ENCODE results near the gene TPST1. TPM values are rescaled to one million over a fixed set of nuclear protein-coding genes. Genes with fewer than 3 reads are reported as not detected.

Gene TPST1
- total and polyA plus RNA-seq, 4 experiments from 2014 or later = 0.24 to 1.2 (median 0.98) TPM

DNA sequence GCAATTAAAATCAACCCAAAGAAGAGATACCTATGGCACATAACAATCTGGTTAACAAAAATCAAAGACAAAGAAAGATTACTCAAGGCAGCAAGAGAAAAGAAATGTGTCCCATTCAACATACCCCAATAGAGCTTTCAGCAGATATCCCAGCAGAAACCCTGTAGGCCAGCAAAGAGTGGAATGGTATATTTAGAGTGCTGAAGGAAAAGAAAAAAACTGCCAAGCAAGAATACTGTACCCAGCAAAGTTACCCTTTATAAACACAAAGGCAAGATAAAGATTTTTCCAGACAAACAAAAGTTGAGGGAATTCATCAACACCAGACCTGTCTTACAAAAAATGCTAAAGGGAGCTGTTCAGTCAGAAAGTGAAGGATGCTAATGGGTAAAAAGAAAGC lies 131.6 kb downstream of the TPST1 start:
- Histone ChIP-seq H3K4me3 (ENCODE audit: low read length in 2 of 2) (no peak overlapping the region), H3K4me1 (ENCODE audit: insufficient read depth, low read length) (no peaks in the 10 kb centered on the region), H3K27ac (ENCODE audit: low read depth, low read length) (no peak overlapping the region), H3K27me3 (ENCODE audit: insufficient read depth, low read length) (no peaks in the 10 kb centered on the region), H3K36me3 (ENCODE audit: insufficient read depth, low read length) (no peaks in the 10 kb centered on the region), H3K9me3 (ENCODE audit: control insufficient read depth in 1 of 2, low read length in 2 of 2) (no peaks in the 10 kb centered on the region)
- no peak for DNase-seq
- Mint-ChIP-seq H3K9me3 (peaks cover 10 to 65% (median 41%) of the 10 kb centered on the region in 8 donors), H3K27me3 (peaks cover 1 to 3% of the 10 kb centered on the region in 2 donors), H3K4me1 (no peaks in the 10 kb centered on the region), H3K36me3 (peaks cover 6 to 12% of the 10 kb centered on the region in 2 donors), H3K4me3 (no peak overlapping the region), H3K27ac (no peak overlapping the region)
- intact Hi-C loops (cut with micrococcal nuclease) = no loop called here
- ChIA-PET CTCF (ENCODE audit: partially characterized antibody) (interaction anchor here (0.7 kb wide), 1 partner anchor 504 kb away, joined by 3 read pairs; no protein-coding TSS in a partner anchor), POLR2A (ENCODE audit: partially characterized antibody) (no interaction called here)

DNA sequence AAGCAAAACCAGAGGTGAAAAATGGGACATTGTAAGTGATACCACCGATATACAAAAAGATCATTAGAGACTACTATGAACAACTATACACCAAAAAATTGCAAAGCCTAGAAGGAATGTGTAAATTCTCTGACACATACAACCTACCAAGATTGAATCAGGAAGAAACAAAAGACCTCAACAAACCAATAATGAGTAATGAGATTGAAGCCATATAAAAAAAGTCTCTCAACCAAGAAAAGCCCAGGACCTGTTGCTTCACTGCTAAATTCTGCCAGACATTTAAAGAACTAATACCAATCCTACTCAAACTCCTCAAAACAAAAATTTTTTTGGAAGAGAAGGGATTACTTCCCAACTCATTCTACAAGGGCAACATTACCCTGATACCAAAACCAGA lies 134.0 kb downstream of the TPST1 start:
- no peaks in the 10 kb centered on the region for H3K4me1 ChIP-seq (ENCODE audit: insufficient read depth, low read length)
- H3K36me3 Mint-ChIP-seq = peaks cover 6 to 12% of the 10 kb centered on the region in 2 donors
- H3K4me3 ChIP-seq (ENCODE audit: low read length in 2 of 2) = no peak overlapping the region
- H3K9me3 ChIP-seq (ENCODE audit: control insufficient read depth in 1 of 2, low read length in 2 of 2) = no peaks in the 10 kb centered on the region
- peaks cover 0 to 1% of the 10 kb centered on the region in 2 donors for H3K27me3 Mint-ChIP-seq
- H3K4me3 Mint-ChIP-seq = no peak overlapping the region
- CTCF ChIA-PET (ENCODE audit: partially characterized antibody) = no interaction called here
- no peaks in the 10 kb centered on the region for H3K4me1 Mint-ChIP-seq
- POLR2A ChIA-PET (ENCODE audit: partially characterized antibody) = no interaction called here
- H3K27ac ChIP-seq (ENCODE audit: low read depth, low read length) = no peak overlapping the region
- peaks cover 10 to 61% (median 39%) of the 10 kb centered on the region in 8 donors for H3K9me3 Mint-ChIP-seq
- no peak overlapping the region for H3K27ac Mint-ChIP-seq
- DNase-seq = no peak
- no peaks in the 10 kb centered on the region for H3K36me3 ChIP-seq (ENCODE audit: insufficient read depth, low read length)
- H3K27me3 ChIP-seq (ENCODE audit: insufficient read depth, low read length) = no peaks in the 10 kb centered on the region
- intact Hi-C loops (cut with micrococcal nuclease) = no loop called here

DNA sequence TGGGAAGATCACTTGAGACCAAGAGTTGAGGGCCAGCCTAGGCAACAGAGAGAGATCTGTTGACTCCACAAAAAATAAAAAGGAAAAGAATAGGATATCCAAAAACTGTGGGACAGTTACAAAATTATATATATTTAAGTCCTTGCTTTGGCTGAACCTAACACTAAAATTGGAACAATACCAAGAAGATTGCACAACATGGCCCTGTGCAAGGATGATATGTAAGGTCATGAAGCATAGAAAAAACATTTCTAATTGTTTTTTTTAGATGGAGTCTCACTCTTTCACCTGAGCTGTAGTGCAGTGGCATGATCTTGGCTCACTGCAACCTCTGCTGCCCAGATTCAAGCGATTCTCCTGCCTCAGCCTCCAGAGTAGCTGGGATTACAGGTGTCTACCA lies 139.0 kb downstream of the TPST1 start:
- Mint-ChIP-seq H3K27ac (no peak overlapping the region), H3K4me3 (no peak overlapping the region), H3K27me3 (peaks cover 0 to 6% of the 10 kb centered on the region in 2 donors), H3K36me3 (peaks cover 0 to 3% of the 10 kb centered on the region in 2 donors), H3K4me1 (no peaks in the 10 kb centered on the region), H3K9me3 (peaks cover 5 to 21% (median 13%) of the 10 kb centered on the region in 8 donors)
- H3K36me3 ChIP-seq (ENCODE audit: insufficient read depth, low read length) = no peaks in the 10 kb centered on the region
- H3K9me3 ChIP-seq (ENCODE audit: control insufficient read depth in 1 of 2, low read length in 2 of 2) = no peaks in the 10 kb centered on the region
- no peak for DNase-seq
- ChIA-PET POLR2A (ENCODE audit: partially characterized antibody) (no interaction called here), CTCF (ENCODE audit: partially characterized antibody) (no interaction called here)
- intact Hi-C loops (cut with micrococcal nuclease) = no loop called here
- no peak overlapping the region for H3K27ac ChIP-seq (ENCODE audit: low read depth, low read length)
- no peaks in the 10 kb centered on the region for H3K4me1 ChIP-seq (ENCODE audit: insufficient read depth, low read length)
- no peaks in the 10 kb centered on the region for H3K27me3 ChIP-seq (ENCODE audit: insufficient read depth, low read length)
- no peak overlapping the region for H3K4me3 ChIP-seq (ENCODE audit: low read length in 2 of 2)

DNA sequence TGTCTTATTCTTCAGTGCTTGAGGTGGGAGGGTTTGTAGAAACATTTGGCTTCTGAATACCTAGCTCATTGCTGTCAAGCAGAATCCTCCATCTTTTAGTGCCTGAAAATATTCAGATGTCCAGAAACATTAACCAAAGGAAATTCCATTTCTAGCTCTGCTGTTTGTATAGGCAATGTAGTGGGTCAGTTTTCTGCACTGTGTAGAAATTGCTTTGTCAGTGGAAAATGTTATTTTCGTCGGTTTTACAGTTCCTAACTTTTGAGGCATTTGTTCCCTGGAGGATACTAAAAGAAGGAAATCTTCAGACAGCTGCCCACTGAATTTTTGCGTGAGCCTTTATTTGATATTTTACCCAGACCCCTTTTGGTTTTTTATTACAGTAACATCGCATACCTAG lies 143.4 kb downstream of the TPST1 start:
- no peaks in the 10 kb centered on the region for H3K9me3 ChIP-seq (ENCODE audit: control insufficient read depth in 1 of 2, low read length in 2 of 2)
- Mint-ChIP-seq H3K4me1 (no peaks in the 10 kb centered on the region), H3K9me3 (peaks cover 0 to 4% (median 0%) of the 10 kb centered on the region in 8 donors), H3K27ac (no peak overlapping the region), H3K27me3 (peaks cover 6 to 9% of the 10 kb centered on the region in 2 donors), H3K4me3 (no peak overlapping the region), H3K36me3 (no peaks in the 10 kb centered on the region)
- intact Hi-C loops (cut with micrococcal nuclease) = no loop called here
- H3K27ac ChIP-seq (ENCODE audit: low read depth, low read length) = no peak overlapping the region
- POLR2A ChIA-PET (ENCODE audit: partially characterized antibody) = no interaction called here
- no peaks in the 10 kb centered on the region for H3K4me1 ChIP-seq (ENCODE audit: insufficient read depth, low read length)
- DNase-seq = no peak
- H3K27me3 ChIP-seq (ENCODE audit: insufficient read depth, low read length) = peaks cover 5% of the 10 kb centered on the region
- no peaks in the 10 kb centered on the region for H3K36me3 ChIP-seq (ENCODE audit: insufficient read depth, low read length)
- CTCF ChIA-PET (ENCODE audit: partially characterized antibody) = interaction anchor here (1.5 kb wide), 1 partner anchor 15 kb away, joined by 4 read pairs; no protein-coding TSS in a partner anchor
- H3K4me3 ChIP-seq (ENCODE audit: low read length in 2 of 2) = no peak overlapping the region

DNA sequence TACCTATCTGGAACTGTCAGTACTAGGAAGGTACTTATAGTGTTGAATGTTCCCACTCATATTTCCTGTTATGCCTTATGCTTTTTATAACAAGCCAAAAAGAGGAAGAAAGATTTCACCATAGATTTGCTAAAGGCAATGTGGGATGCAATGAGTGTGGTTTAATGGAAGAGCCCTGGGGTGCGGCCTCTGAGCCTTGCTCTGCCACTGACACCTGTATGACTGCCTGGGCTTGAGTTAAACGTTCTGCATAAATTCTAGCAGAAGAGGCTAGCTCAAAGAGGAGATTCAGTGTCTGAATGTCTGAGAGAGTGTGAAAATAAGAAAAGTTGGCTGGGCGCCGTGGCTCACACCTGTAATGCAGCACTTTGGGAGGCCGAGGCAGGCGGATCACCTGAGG lies 143.8 kb downstream of the TPST1 start:
- CTCF ChIA-PET (ENCODE audit: partially characterized antibody) = interaction anchor here (1.1 to 1.5 kb wide), 2 partner anchors 14 to 22 kb away, joined by 3 to 4 read pairs; no protein-coding TSS in a partner anchor
- Histone ChIP-seq H3K9me3 (ENCODE audit: control insufficient read depth in 1 of 2, low read length in 2 of 2) (no peaks in the 10 kb centered on the region), H3K27me3 (ENCODE audit: insufficient read depth, low read length) (peaks cover 5% of the 10 kb centered on the region), H3K27ac (ENCODE audit: low read depth, low read length) (no peak overlapping the region), H3K4me3 (ENCODE audit: low read length in 2 of 2) (no peak overlapping the region), H3K36me3 (ENCODE audit: insufficient read depth, low read length) (no peaks in the 10 kb centered on the region), H3K4me1 (ENCODE audit: insufficient read depth, low read length) (no peaks in the 10 kb centered on the region)
- Mint-ChIP-seq H3K27ac (no peak overlapping the region), H3K9me3 (peaks cover 0 to 4% (median 0%) of the 10 kb centered on the region in 8 donors), H3K36me3 (no peaks in the 10 kb centered on the region), H3K27me3 (peaks cover 6 to 11% of the 10 kb centered on the region in 2 donors), H3K4me1 (no peaks in the 10 kb centered on the region), H3K4me3 (no peak overlapping the region)
- intact Hi-C loops (cut with micrococcal nuclease) = no loop called here
- no peak for DNase-seq
- POLR2A ChIA-PET (ENCODE audit: partially characterized antibody) = no interaction called here

DNA sequence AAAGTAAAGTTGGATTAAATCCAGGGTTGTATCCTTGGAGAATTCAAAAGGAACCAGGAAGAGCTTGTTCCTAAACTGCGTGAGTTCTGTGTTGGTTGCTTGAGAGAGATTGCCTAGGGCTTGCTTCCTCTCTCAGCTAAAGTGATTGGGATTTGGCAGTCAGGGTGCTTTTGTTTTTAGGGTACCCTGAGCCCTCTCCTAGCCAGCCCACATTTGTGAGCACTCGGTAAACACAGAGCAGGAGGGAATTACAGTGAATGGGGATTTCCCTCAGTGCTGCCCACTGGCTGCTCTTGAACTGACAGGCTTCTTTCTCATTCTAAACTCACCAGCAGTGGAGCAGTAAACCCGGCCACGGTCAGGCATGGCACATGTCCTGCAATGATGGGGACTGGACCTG lies 146.9 kb downstream of the TPST1 start:
- no peak overlapping the region for H3K27ac Mint-ChIP-seq

DNA sequence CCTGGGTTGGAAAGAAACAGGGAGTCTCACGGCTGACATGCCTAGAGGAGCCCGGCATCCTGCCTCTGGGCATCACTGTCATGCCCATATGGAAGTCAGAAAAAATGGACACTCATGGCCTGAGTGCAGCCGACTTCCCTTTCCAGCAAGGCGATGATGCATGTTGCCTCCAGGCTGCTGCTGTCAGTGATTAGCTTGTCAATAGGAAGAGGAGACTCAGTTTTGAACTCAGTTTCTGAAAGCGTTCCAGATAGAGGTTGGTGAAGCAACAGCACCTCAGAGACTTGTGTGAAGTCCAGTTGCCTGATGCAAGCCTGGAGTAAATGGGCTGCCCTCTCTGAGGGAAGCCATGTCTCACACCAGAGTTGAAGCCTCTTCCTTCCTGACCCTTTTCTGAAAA lies 148.4 kb downstream of the TPST1 start:
- H3K9me3 Mint-ChIP-seq = no peaks in the 10 kb centered on the region
- H3K27ac ChIP-seq (ENCODE audit: low read depth, low read length) = no peak overlapping the region
- no peak for DNase-seq
- ChIA-PET POLR2A (ENCODE audit: partially characterized antibody) (no interaction called here), CTCF (ENCODE audit: partially characterized antibody) (no interaction called here)
- H3K9me3 ChIP-seq (ENCODE audit: control insufficient read depth in 1 of 2, low read length in 2 of 2) = no peaks in the 10 kb centered on the region
- no peak overlapping the region for H3K4me3 Mint-ChIP-seq
- no peaks in the 10 kb centered on the region for H3K36me3 ChIP-seq (ENCODE audit: insufficient read depth, low read length)
- no peak overlapping the region for H3K4me3 ChIP-seq (ENCODE audit: low read length in 2 of 2)
- peaks cover 4 to 12% of the 10 kb centered on the region in 2 donors for H3K27me3 Mint-ChIP-seq
- H3K36me3 Mint-ChIP-seq = no peaks in the 10 kb centered on the region
- H3K4me1 Mint-ChIP-seq = no peaks in the 10 kb centered on the region
- no peak overlapping the region for H3K27ac Mint-ChIP-seq
- intact Hi-C loops (cut with micrococcal nuclease) = no loop called here
- peaks cover 5% of the 10 kb centered on the region for H3K27me3 ChIP-seq (ENCODE audit: insufficient read depth, low read length)
- no peaks in the 10 kb centered on the region for H3K4me1 ChIP-seq (ENCODE audit: insufficient read depth, low read length)

More for the DNA sequence above, 146.9 kb downstream of the TPST1 start:
- Mint-ChIP-seq H3K9me3 (peaks cover 0 to 4% (median 0%) of the 10 kb centered on the region in 8 donors), H3K4me3 (no peak overlapping the region), H3K4me1 (no peaks in the 10 kb centered on the region), H3K27me3 (peaks cover 6 to 12% of the 10 kb centered on the region in 2 donors), H3K36me3 (no peaks in the 10 kb centered on the region)
- H3K27ac ChIP-seq (ENCODE audit: low read depth, low read length) = no peak overlapping the region
- no peaks in the 10 kb centered on the region for H3K9me3 ChIP-seq (ENCODE audit: control insufficient read depth in 1 of 2, low read length in 2 of 2)
- no peaks in the 10 kb centered on the region for H3K36me3 ChIP-seq (ENCODE audit: insufficient read depth, low read length)
- H3K4me3 ChIP-seq (ENCODE audit: low read length in 2 of 2) = no peak overlapping the region
- ChIA-PET POLR2A (ENCODE audit: partially characterized antibody) (no interaction called here), CTCF (ENCODE audit: partially characterized antibody) (no interaction called here)
- intact Hi-C loops (cut with micrococcal nuclease) = no loop called here
- no peak for DNase-seq
- H3K4me1 ChIP-seq (ENCODE audit: insufficient read depth, low read length) = no peaks in the 10 kb centered on the region
- H3K27me3 ChIP-seq (ENCODE audit: insufficient read depth, low read length) = peaks cover 5% of the 10 kb centered on the region

DNA sequence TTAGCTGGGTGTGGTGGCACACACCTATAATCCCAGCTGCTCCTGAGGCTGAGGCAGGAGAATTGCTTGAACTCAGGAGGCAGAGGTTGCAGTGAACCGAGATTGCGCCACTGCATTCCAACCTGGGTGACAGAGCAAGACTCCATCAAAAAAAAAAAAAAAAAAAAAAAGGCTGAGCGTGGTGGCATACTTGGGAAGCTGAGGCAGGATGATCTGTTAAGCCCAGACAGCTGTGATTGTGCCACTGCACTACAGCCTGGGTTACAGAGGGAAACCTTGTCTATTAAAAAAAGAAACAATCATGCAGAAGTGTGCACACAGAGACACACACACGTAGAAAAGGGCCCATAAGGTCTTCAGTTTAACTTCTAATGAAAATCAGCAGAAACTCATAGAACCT lies 150.6 kb downstream of the TPST1 start:
- POLR2A ChIA-PET (ENCODE audit: partially characterized antibody) = no interaction called here
- intact Hi-C loops (cut with micrococcal nuclease) = no loop called here

More for the DNA sequence above, 150.6 kb downstream of the TPST1 start:
- H3K4me3 Mint-ChIP-seq = no peak overlapping the region
- no peaks in the 10 kb centered on the region for H3K36me3 Mint-ChIP-seq
- peaks cover 0 to 9% of the 10 kb centered on the region in 2 donors for H3K27me3 Mint-ChIP-seq
- no peak for DNase-seq
- H3K4me1 Mint-ChIP-seq = no peaks in the 10 kb centered on the region
- Histone ChIP-seq H3K4me1 (ENCODE audit: insufficient read depth, low read length) (no peaks in the 10 kb centered on the region), H3K9me3 (ENCODE audit: control insufficient read depth in 1 of 2, low read length in 2 of 2) (no peaks in the 10 kb centered on the region), H3K27ac (ENCODE audit: low read depth, low read length) (no peak overlapping the region), H3K36me3 (ENCODE audit: insufficient read depth, low read length) (no peaks in the 10 kb centered on the region), H3K4me3 (ENCODE audit: low read length in 2 of 2) (no peak overlapping the region), H3K27me3 (ENCODE audit: insufficient read depth, low read length) (peaks cover 5% of the 10 kb centered on the region)
- CTCF ChIA-PET (ENCODE audit: partially characterized antibody) = no interaction called here
- no peak overlapping the region for H3K27ac Mint-ChIP-seq
- H3K9me3 Mint-ChIP-seq = no peaks in the 10 kb centered on the region

Measured in CD4-positive, alpha-beta memory T cell (primary cell).